Activated CD8-positive, alpha-beta memory T cell treated with anti-CD3 and anti-CD28 coated beads for 48 hours (primary cell): ENCODE measurements around the gene VAT1.

Experiments
- DNase-seq, 3 experiments: peaks; one replicate each; pipeline ENCODE4 v3.0.0-alpha.2; 2020; ENCODE audit warnings: low read depth in 2 of 3, low spot score in 2 of 3

The VAT1 gene

DNA sequence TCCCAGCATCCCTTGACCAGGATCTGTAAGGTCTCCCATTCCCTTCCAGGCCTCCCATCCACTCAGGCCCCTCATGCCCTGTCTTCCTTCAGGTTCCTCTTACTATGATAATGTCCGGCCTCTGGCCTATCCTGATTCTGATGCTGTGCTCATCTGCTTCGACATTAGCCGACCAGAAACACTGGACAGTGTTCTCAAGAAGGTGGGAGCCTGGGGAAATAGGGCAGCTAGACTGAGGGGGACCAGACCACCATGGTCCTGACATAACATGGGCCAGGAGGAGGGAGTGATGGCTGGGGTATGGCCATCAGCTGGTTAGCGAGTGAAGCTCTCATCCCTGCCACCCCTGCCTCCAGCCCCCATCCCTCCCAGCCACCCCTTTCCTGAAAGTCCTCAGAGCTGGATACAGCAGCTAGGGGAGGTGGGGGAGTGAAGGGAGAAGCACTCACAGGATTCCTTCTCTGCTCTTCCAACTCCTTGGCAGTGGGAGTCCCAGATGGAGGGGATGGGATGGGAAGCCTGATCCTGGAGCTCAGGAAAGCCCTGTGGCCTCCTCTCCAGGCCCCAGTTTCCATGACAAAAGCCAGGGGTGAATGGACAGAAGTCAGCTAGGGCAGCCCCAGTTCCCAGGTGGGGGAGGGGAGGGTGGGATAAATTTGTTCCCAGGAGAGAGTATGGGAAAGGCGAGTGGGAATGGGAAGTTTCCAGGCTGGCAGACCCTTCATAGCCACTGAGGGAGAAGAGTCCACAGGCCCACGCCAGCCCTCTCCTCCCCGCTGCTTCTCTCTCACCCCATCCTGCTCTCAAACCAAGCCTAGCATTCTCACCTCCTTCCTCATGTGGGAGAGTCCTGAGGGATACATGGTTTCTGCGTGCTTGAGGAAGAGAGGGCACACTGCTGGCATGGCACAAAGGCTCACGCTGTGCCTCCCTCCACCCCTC is 5.2 kb upstream of the VAT1 start:
- DNase-seq: no peak

DNA sequence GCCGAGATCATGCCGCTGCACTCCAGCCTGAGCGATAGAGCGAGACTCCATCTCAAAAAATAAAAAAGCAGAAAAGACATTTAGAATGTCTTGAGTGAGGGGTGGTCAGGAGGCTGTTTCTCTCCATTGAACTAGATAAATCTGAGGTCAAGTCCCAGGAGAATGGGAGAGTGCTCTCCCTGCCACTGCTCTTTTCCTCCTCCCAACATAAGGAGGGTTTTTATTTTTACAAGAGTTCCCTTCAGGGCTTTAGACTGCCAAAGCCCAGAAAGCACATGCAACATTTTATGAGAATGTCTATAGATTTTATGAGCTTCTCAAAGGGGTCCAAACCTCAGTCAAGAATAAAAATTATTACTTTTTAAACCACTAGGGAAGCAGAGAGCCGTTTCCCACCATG is 4.4 kb upstream of the VAT1 start:
- DNase-seq: no peak

DNA sequence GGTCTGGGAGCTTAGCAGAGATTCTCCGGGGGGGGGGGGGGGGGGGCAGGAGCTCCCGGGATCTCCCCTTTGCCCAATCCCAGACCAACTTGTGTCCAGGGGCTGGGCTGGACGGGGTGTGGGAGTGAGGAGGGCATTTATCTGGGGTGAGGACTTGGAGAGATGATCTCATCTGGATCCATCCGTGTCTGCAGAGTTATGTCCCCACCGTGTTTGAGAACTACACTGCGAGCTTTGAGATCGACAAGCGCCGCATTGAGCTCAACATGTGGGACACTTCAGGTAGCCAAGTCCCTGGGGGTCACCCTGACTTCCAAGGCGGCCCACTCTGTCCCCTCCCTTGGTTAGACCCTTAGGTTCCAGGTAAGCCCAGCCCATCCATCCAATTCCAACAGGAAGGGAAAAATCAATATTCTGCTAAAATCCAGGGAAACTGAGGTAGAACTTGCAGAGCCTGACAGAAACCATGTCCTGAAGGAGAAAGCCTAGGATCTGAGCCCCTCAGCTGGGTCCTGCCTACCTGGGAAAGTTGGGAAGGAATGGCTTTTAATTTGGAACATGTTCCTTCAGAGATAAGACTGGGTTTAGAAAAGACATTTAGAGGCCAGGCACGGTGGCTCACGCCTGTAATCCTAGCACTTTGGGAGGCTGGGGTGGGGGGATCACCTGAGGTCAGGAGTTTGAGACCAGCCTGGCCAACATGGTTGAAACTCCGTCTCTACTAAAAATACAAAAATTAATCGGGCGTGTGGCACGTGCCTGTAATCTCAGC is 3.8 kb upstream of the VAT1 start:
- no peak for DNase-seq

DNA sequence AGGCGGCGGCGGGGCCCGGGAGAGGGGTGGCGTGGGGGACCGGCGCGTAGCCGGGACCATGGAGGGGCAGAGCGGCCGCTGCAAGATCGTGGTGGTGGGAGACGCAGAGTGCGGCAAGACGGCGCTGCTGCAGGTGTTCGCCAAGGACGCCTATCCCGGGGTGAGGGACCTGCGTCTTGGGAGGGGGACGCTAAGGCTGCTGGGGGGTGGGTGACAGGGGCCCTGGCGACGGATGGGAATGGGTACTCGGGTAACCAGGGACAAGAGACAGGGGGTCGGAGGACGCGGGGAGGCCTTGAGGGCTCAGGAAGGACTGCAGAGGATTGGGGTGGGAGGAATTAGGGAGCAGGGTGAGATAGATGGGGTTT is 3.1 kb upstream of the VAT1 start:
- DNase-seq: no peak

DNA sequence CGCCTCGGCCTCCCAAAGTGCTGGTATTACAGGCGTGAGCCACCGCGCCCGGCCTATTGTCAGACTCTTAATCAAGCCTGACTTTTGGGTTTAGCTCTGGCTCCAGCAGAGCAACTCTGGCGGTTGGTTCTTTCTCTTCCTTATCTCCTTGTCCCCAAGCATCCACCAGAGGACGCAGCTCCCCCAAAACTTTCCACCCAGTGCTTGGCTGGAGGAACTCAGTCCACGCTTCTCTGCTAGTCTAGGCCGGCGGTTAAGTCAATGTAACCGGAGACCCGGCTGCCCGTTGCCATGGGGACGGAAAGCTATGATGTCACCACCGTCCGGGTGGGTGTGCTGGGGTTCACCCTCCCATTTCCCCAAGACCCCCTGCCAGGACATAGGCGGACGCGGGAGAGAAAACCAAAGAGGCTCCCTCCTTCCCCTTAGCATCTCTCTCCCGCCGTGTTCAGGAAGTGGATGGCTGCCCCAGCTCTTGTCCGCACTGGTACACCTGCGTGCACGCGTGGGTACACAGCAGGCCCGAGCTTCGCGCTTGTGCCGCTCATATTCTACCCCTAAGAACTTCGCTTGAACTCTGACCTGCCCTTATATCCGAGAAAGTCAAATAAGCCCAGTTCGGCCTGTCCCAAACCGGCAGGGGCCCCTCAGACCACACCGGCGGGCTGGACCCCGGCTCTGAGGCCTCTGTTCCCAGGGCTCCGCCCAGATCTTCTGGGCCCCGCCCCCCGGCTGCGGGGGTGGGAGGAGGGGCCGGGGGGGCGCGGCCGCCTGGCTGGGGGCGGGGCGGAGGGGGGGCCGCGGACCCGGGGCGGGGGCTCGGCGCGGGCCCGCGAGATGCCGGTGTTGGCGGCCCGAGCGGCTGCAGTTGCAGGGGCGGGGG is 2.5 kb upstream of the VAT1 start, which contains the start of gene RND2:
RND2 (plus strand) TSS at position 825 of the 883 bp plus-strand sequence. CDS start 117 bp downstream, outside the sequence.
- peak; percentile 53 to 57 (median 55) for DNase-seq

DNA sequence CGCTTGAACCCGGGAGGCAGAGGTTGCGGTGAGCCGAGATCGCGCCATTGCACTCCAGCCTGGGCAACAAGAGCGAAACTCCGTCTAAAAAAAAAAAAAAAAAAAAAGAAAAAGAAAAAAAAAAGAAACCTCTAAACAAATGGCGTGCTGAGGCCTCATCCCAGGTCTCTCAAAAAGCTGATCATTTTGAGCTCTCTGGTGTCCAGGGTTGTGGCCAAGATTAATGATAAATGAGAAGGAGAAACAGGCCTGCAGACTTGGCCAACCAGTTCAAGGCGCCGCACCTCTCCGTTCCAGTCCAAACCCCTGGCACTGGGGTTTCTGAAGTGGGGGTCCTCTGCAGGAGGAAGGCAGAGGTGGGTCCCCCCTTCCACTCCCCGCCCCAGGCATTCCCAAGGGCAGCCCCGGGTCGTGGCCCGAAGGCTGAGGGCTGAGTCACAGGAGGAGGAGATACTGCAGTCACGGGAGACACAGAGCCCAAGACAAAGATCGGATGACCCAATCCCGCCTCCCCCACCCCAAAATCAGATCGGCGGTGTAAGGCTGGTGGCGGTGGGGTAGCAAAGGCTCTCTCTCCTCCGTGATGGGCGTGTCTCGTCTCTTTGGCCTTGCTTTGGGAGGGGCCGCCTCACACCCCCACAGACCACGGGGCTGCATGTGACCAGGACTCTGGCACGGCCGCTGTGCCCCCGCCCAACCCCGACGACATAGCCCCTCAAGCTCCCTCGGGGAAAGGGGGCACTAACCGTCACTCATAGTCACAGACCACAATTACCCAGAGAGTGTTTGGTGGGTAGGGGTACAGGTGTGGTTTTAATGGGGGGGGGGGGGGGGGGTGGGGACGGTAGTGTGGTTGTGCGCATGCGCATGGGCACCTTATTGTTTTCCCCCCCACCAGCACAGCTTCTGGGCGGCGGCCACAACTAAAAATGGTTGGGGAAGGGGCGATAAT is 1.1 kb downstream of the VAT1 start:
- DNase-seq: no peak

DNA sequence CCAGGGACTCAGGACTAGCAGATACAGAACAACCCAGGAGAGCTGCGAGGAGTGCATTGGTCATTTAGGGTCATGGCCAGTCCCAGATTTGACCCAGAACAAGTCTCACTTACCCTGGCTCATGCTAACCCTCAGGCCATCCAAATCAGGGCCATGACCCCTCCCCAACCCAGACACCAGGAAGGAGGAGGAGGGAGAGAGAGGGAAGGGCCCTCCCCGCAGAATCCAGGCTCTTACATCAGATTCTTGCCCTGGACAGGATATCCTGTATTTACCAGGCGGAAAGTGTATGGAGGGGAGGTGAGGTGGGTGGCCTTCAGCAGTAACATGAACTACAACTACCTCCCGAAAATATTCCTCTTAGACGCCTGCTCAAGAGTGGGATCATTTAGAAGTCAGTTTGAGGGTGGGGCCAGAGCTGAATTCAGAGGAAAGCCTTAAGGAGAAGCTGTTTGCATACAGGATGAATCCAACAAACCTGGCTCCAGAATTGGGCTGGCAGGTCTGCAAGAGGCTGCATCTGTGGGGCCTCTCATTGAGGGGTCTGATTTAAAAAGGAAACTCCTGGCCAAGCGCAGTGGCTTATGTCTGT is 2.1 kb downstream of the VAT1 start:
- DNase-seq: no peak

DNA sequence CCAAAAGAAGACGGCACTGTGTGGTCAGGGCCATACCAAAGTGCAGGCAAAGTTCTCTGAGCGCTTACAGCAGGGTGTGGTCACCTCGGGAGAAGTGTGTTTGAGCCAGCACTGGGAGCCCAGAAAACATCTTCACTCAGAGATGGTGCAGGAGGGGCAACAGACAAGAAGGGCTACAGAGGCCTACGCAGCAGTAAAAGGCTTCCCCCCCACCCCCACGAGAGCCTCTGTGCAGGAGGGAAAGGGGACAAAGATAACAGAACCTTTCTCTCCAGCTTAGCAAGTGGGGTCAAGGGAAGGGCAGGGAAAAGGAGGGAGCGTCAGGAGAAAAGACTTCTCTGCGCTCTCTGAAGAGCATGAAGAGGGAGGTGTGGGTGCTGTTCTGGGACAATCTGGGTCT is 2.8 kb downstream of the VAT1 start:
- no peak for DNase-seq

DNA sequence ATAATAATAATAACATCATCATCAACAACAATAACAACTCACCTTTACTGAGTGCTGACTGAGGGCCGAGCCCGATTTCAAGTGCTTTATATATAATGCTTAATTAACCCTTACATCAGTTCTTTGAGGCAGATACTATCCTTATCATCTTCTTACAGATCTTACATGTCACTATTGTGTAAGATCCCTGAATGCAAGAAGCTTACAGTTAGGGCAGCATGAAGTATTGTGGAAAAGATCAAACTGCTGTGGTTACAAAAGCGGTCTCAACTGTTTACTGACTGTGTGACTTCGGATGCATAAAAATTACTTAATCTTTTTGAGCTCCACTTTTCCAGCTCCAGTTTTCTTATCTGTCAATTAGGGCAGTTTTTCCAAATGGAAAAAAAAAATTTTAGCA is 3.3 kb downstream of the VAT1 start:
- no peak for DNase-seq

DNA sequence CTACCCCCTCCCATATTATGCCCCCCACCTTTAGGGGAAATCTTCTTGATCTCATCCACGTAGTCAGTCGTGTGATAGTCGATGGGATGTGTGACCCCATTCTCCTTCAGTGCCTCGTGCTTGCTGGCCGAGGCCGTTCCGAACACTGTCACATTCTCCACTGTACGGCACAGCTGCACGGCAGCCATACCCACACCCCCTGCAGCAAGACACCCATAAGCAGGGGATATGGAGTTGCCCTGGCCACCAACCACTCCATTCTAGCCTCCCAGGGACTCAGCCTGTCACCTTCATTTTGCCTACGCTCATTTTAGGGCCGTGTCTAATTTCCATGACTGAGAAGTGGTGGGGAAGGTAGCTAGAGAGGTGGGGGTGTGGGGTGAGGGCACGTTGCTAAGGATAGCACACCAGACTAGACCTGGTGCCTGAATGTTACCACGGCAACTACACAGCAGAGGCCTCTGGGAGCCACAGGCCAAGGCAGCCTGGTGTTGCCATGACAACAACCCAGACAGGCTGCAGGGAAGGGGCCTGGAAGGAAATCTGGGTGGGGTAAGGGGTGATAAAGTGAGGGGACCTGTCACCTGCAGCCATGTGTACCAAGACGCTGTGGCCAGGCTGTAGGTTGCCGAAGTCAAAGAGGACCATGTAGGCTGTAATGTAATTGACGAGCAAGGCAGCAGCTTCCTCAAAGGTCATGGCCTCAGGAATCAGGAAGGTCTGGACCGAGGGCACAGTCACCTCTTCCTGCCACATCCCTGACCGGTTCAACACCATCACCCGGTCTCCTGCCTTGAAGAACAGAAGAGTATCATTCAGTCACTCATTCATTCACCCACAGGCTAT is 4.0 kb downstream of the VAT1 start:
- DNase-seq: no peak

DNA sequence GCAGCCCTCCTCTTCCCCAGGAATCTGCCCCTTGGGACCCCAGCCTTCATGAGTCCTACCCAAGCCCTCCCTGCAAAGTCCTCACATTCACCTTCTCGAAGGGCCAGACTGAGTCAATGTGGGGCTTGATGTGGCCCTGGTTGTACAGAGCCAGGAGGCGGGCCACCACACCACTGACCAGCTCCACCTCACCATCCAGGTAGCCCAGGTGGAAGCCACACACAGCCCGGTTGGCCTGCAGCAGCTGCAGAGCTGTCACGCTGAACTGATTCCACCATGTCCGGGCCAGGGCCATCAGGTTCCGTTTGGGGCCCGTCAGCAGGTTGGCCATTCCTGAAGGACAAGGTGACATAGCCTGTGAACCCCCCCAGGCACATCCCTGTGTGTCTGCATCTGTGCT is 6.0 kb downstream of the VAT1 start:
- DNase-seq: no peak

DNA sequence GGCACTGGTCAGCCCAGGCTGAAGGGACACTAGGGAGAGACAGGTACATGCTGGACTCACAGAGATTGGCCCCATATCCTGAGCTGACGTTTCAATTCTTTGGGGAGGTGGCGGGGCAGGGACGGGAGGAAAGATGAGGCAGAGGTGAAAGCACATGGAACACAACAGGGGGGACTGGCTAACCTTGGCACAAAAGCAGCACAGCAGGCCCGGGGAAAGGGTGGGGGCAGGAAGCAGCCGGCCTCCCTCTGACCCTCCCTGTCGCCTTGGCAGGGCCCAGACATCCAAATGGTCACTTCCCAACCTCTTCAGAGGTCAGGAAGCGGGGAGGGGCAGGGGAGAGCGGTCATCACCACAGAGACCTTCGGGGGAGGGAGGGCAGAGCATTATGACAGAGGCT is 6.6 kb downstream of the VAT1 start:
- no peak for DNase-seq

DNA sequence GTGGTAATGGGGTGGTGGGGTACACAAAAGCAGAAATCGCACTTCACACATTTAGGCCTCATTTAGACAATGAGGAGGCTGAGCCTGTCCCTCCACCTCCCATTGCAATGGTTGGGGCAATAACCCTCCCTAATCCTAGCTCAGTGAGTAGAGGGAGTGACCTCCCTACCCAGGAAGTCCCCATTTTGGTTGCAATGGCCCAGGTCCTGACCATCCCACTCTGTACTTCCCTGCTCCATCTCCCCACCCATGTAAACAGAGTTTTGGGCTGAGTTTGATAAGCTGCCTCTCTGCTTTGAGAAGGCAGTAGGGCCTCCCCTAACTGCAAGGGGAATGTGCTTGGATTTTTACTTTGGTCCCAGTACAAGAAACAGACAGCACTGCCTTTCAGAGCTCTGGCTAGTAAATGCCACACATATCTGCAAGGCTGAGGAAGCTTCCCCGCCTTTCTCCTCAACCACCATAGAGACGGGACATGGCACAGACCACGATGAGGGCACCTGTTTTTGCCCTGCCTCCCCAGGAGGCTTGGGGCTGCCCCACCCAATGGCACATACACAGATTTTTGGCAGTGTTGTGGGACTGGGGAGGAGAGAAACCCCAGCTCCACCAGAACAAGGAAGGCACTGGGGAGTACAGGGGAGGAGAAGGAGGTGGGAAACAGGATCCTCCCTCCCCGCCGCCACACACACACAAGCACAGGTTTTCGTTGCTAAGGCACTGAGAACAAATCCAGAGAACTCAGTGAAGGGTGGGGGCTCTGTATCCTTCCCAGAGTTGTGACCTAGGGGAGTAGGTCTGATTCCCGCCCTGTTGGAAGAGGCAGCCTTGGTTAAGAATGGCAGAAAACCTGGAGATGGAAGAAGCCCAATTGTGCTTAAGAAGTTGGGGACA is 7.3 kb downstream of the VAT1 start:
- DNase-seq: no peak

DNA sequence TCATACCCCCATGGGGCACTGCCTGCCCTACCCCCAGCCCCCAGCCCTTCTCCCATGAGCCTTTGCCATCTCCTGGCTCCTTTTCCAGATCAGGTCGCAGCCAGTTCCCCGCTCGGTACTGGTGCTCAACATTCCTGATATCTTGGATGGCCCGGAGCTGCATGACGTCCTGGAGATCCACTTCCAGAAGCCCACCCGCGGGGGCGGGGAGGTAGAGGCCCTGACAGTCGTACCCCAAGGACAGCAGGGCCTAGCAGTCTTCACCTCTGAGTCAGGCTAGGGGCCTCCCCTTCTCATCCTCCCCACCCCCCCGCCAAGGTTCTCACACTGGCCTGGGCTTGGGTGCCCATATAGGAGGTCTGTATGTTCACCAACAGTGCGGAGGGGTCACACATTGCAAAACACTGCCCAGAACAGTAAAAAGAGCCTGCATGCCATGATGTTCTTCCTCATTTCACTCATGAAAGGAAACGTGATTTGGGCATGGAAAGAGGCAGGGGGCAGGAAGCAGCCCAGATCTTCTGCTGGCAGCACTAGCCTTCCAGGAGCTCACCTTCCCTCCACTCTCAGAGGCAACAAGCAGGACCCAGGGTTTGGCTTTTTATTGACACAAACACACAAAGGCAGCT is 8.1 kb downstream of the VAT1 start:
- DNase-seq: no peak

DNA sequence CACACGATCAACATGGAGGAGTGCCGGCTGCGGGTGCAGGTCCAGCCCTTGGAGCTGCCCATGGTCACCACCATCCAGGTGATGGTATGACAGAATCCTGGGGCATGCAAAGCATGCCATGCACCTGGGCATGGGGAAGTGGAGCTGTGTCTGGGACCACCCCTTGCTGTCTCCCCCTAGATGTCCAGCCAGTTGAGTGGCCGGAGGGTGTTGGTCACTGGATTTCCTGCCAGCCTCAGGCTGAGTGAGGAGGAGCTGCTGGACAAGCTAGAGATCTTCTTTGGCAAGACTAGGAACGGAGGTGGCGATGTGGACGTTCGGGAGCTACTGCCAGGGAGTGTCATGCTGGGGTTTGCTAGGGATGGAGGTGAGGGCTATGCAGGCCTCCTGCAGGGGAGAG is 8.9 kb downstream of the VAT1 start:
- no peak for DNase-seq

DNA sequence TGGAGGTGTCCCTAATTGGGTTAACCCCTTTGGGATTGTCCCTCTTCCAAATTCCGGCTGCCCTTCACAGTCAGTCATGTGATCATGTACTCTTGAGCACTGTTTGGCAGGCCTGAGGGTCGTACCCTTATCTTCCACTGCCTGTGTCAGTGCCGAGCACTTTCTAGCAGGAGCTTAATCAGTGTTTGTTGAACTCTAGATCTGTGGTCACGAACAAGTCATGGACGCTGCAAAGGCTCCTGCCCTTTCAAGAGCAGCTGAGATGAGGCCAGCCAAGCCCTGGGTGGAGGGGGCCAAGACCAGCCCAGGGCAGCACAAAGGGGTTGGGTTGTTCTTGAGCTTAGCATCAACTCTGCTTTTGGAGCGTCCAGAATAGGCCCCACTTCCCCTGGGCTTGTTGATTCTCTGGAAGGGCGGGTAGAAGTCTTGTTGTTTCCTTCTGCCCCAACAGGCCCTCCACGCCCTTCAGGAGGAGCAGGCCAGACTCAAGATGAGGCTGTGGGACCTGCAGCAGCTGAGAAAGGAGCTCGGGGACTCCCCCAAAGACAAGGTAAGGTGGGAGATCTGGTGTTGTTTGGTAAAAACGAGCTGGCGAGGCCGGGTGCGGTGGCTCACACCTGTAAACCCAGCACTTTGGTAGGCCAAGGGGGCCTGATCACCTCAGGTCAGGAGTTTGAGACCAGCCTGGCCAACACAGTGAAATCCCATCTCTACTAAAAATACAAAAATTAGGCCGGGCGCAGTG is 10.3 kb downstream of the VAT1 start:
- DNase-seq: no peak
